Keratinocyte (primary cell): ENCODE data around the gene PRR29. TPM values are rescaled to one million over a fixed set of nuclear protein-coding genes. Genes with fewer than 3 reads are reported as not detected.

Experiments used
- DNase-seq: peaks from one replicate; pipeline ENCODE4 v3.0.0-alpha.2; 2011; ENCODE audit warnings: low read depth, missing footprints, low spot score
- FAIRE-seq: peaks from 2 replicates; lab custom pipeline; 2011; peaks lifted over from hg19 to GRCh38; lab: Jason Lieb, UNC
- H2AFZ ChIP-seq: 2 replicates; pipeline ENCODE4 v1.6.0; 2012; ENCODE audit warnings: low read length, control low read depth, inconsistent platforms; ENCODE audit not compliant: control insufficient read depth
- H3K27ac ChIP-seq: 2 replicates; pipeline ENCODE4 v1.5.1; 2011; ENCODE audit warnings: low read length; ENCODE audit not compliant: control insufficient read depth, insufficient read depth
- H3K27me3 ChIP-seq: 3 replicates; pipeline ENCODE4 v1.6.0; 2011; ENCODE audit warnings: low read length; ENCODE audit not compliant: control insufficient read depth, insufficient read depth; ENCODE audit errors: extremely low read depth
- H3K36me3 ChIP-seq, 2 experiments: 2 replicates in 1 of 2; 3 replicates in 1 of 2; pipeline ENCODE4 v1.5.1; 2011; ENCODE audit warnings: low read length in 2 of 2, mild to moderate bottlenecking in 1 of 2; ENCODE audit not compliant: control insufficient read depth in 2 of 2, insufficient read depth in 2 of 2; ENCODE audit errors: extremely low read depth in 1 of 2
- H3K4me1 ChIP-seq: 3 replicates; pipeline ENCODE4 v1.5.1; 2011; ENCODE audit warnings: low read length; ENCODE audit not compliant: control insufficient read depth, insufficient read depth; ENCODE audit errors: extremely low read depth
- H3K4me2 ChIP-seq: 3 replicates; pipeline ENCODE4 v1.6.0; 2011; ENCODE audit warnings: low read depth, low read length; ENCODE audit not compliant: control insufficient read depth, insufficient read depth; ENCODE audit errors: extremely low read depth
- H3K4me3 ChIP-seq, 3 experiments: fragments of 200-600 bp in 1 of 3; sonication (generic) in 1 of 3; 2 replicates in 2 of 3; 3 replicates in 1 of 3; pipeline ENCODE4 v1.5.1; 2011 to 2016; ENCODE audit warnings: low read length in 3 of 3, mild to moderate bottlenecking in 3 of 3, control low read depth in 2 of 3, inconsistent platforms in 1 of 3, low read depth in 1 of 3, mixed read lengths in 1 of 3, mixed run types in 1 of 3, moderate library complexity in 1 of 3; ENCODE audit not compliant: control insufficient read depth in 2 of 3, insufficient read depth in 2 of 3; ENCODE audit errors: extremely low read depth in 1 of 3
- H3K79me2 ChIP-seq: 2 replicates; pipeline ENCODE4 v1.6.0; 2012; ENCODE audit warnings: low read length; ENCODE audit not compliant: control insufficient read depth, insufficient read depth
- H3K9ac ChIP-seq: 3 replicates; pipeline ENCODE4 v1.6.0; 2011; ENCODE audit warnings: low read length; ENCODE audit not compliant: control insufficient read depth, insufficient read depth; ENCODE audit errors: extremely low read depth
- H3K9me1 ChIP-seq: 3 replicates; pipeline ENCODE4 v1.6.0; 2011; ENCODE audit warnings: low read length; ENCODE audit not compliant: control insufficient read depth, insufficient read depth; ENCODE audit errors: extremely low read depth
- H3K9me3 ChIP-seq: 2 replicates; pipeline ENCODE4 v1.5.1; 2012; ENCODE audit warnings: low read depth, low read length; ENCODE audit not compliant: control insufficient read depth
- H4K20me1 ChIP-seq: 3 replicates; pipeline ENCODE4 v1.6.0; 2011; ENCODE audit warnings: low read length; ENCODE audit not compliant: control insufficient read depth, insufficient read depth; ENCODE audit errors: extremely low read depth
- CTCF ChIP-seq, 3 experiments: IDR thresholded peaks in 1 of 3; conservative IDR thresholded peaks in 1 of 3; optimal IDR thresholded peaks in 1 of 3; 2 replicates in 2 of 3; 3 replicates in 1 of 3; pipeline versions ENCODE3 to v1.5.1; 2011; ENCODE audit warnings: low read length in 3 of 3, mild to moderate bottlenecking in 3 of 3, moderate library complexity in 2 of 3, control low read depth in 1 of 3, inconsistent platforms in 1 of 3; ENCODE audit not compliant: insufficient read depth in 2 of 3; ENCODE audit errors: extremely low read depth in 1 of 3
- EZH2 ChIP-seq: IDR thresholded peaks from one replicate; pipeline ENCODE4 v1.6.1; 2012; ENCODE audit warnings: inconsistent platforms, mild to moderate bottlenecking, low read length, moderate library complexity
- dilution Hi-C: fragments of 300-500 bp; cut with MboI; formaldehyde crosslinking; loops from one replicate; pipeline ENCODE4 v1.7.0; 2020; ENCODE audit warnings: low sequenced_read_pairs; ENCODE audit not compliant: extremely low pct_ligation_motif_present
- polyA plus RNA-seq, 5 experiments: library from polyadenylated mRNA; depleted of rRNA in 3 of 5; stranded (reverse) in 3 of 5; stranded (forward) in 1 of 5; unstranded in 1 of 5; fragments of >200 nt; gene quantifications; 1 replicate in 1 of 5; 2 replicates in 3 of 5; 3 replicates in 1 of 5; pipeline versions ENCODE4 v1.2.1 to v1.2.3, GENCODE V29; 2011 to 2012; ENCODE audit warnings: missing spikeins in 2 of 5, low read depth in 1 of 5, low replicate concordance in 1 of 5

The PRR29 gene
- polyA plus RNA-seq, 1 donor (not counting 4 experiments of a cell fraction or from before 2014, with no cell fraction given): 0.01 TPM

- Histone ChIP-seq H2AFZ (no peak overlapping the region), H3K36me3 (no peaks in the 10 kb centered on the region), H3K27ac (no peak overlapping the region), H3K79me2 (no peaks in the 10 kb centered on the region), H3K4me3 (no peak overlapping the region), H4K20me1 (no peaks in the 10 kb centered on the region), H3K9me1 (no peaks in the 10 kb centered on the region), H3K4me1 (no peaks in the 10 kb centered on the region), H3K9me3 (no peaks in the 10 kb centered on the region), H3K4me2 (no peak overlapping the region), H3K9ac (no peak overlapping the region), H3K27me3 (peaks cover 7% of the 10 kb centered on the region)
- no peak for TF ChIP-seq EZH2
- no peak for TF ChIP-seq CTCF (optimal IDR thresholded peaks at IDR 0.05 in 1 of 3, IDR thresholded peaks at IDR 0.05 in 1 of 3, conservative IDR thresholded peaks at IDR 0.05 in 1 of 3; ENCODE audit: extremely low read depth in 1 of 3, insufficient read depth in 2 of 3, low read length in 3 of 3)
- dilution Hi-C loops: no loop called here
- DNase-seq (no peak), FAIRE-seq (no peak)
These were observed 6.1 kb downstream of the PRR29 start for GRCh38 chr17:64004218-64004770.

- H3K4me3 ChIP-seq: no peak overlapping the region
- H3K27ac ChIP-seq: no peak overlapping the region
- no peaks in the 10 kb centered on the region for H3K9me1 ChIP-seq
- dilution Hi-C loops: no loop called here
- H3K36me3 ChIP-seq: no peaks in the 10 kb centered on the region
- no peaks in the 10 kb centered on the region for H4K20me1 ChIP-seq
- no peaks in the 10 kb centered on the region for H3K4me1 ChIP-seq
- no peak overlapping the region for H2AFZ ChIP-seq
- H3K4me2 ChIP-seq: no peak overlapping the region
- no peak for FAIRE-seq
- TF ChIP-seq CTCF (optimal IDR thresholded peaks at IDR 0.05 in 1 of 3, IDR thresholded peaks at IDR 0.05 in 1 of 3, conservative IDR thresholded peaks at IDR 0.05 in 1 of 3; ENCODE audit: extremely low read depth in 1 of 3, insufficient read depth in 2 of 3, low read length in 3 of 3): no peak
- TF ChIP-seq EZH2: no peak
- no peak overlapping the region for H3K9ac ChIP-seq
- no peaks in the 10 kb centered on the region for H3K79me2 ChIP-seq
- no peak for DNase-seq
- peaks cover 7% of the 10 kb centered on the region for H3K27me3 ChIP-seq
- H3K9me3 ChIP-seq: no peaks in the 10 kb centered on the region
These were observed 7.0 kb downstream of the PRR29 start for GRCh38 chr17:64004903-64005733.
